GM23248 (cell line): ENCODE measurements around the gene RFPL3.

ENCODE experiments used
- EZH2 ChIP-seq: fragments of 200-600 bp; sonication (generic); IDR thresholded peaks from 2 replicates; pipeline ENCODE4 v1.6.1; 2018; ENCODE audit warnings: antibody characterized with exemption, mild to moderate bottlenecking; ENCODE audit not compliant: insufficient read depth, poor library complexity, severe bottlenecking
- EZH2phosphoT487 ChIP-seq: fragments of 200-600 bp; sonication (generic); IDR thresholded peaks from 2 replicates; pipeline ENCODE4 v1.6.1; 2018; ENCODE audit warnings: antibody characterized with exemption, moderate library complexity, mild to moderate bottlenecking, low read depth; ENCODE audit not compliant: insufficient read depth

DNA sequence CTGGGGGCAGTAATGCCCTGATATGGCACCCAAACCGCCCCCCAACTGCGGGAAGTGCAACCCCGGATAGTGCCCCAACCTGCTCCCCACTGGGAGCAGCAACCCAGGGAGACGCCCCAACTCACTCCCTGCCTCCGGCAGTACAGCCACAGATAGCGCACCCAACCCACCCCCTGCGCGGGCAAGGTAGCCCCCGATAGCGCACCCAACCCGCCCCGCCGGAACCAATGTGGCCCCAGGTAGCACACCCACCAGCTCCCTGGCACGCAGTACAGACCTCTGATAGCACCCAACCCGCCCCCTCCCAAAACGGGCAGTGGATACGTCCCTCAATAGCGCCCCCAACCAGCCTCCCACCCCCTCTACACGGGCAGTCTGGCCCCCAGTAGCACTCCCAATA lies 3.8 kb upstream of the RFPL3 start:
- TF ChIP-seq EZH2 (no peak), EZH2phosphoT487 (no peak)
